Upper lobe of left lung (tissue), 6 donors: Measurements from ENCODE around the gene NAV2. TPM values are rescaled to one million over a fixed set of nuclear protein-coding genes. Genes with fewer than 3 reads are reported as not detected.

Experiments
- ATAC-seq, 2 donors: fragments of 200-7000 bp; cut with Tn5 transposase; one replicate each; pipeline ENCODE4 v1.9.1; 2022; ENCODE audit warnings: mild to moderate bottlenecking in 2 of 2, moderate library complexity in 2 of 2; ENCODE audit not compliant: low FRiP score in 2 of 2
- DNase-seq, 2 donors: peaks; one replicate each; pipeline ENCODE4 v3.0.0-alpha.2; 2019 to 2020
- H3K27ac ChIP-seq, 4 donors: fragments of 200-600 bp; sonication (generic); one replicate each; pipeline ENCODE4 v1.5.1; 2016 to 2019
- H3K27me3 ChIP-seq, 4 donors: fragments of 200-600 bp; sonication (generic); one replicate each; pipeline ENCODE4 v1.5.1; 2017 to 2019
- H3K36me3 ChIP-seq, 4 donors: fragments of 200-600 bp; sonication (generic); one replicate each; pipeline ENCODE4 v1.5.1; 2016 to 2019
- H3K4me1 ChIP-seq, 4 donors: fragments of 200-600 bp; sonication (generic); one replicate each; pipeline ENCODE4 v1.5.1; 2018 to 2019
- H3K4me3 ChIP-seq, 4 donors: fragments of 200-600 bp; sonication (generic); one replicate each; pipeline ENCODE4 v1.5.1; 2017 to 2019; ENCODE audit warnings: mild to moderate bottlenecking in 2 of 4, moderate library complexity in 1 of 4
- H3K9me3 ChIP-seq, 4 donors: fragments of 200-600 bp; sonication (generic); one replicate each; pipeline ENCODE4 v1.5.1; 2018 to 2019
- CTCF ChIP-seq, 6 experiments: fragments of 450-650 bp in 4 of 6; fragments of 200-600 bp in 2 of 6; sonication (generic) in 2 of 6; IDR thresholded peaks; one replicate each; pipeline ENCODE4 v1.5.1; 2016 to 2019; ENCODE audit warnings: antibody characterized with exemption in 6 of 6
- EP300 ChIP-seq, 4 donors: sonication (generic); formaldehyde crosslinking; IDR thresholded peaks; one replicate each; pipeline ENCODE4 v1.5.1; 2017; ENCODE audit warnings: antibody characterized with exemption in 4 of 4, control low read depth in 2 of 4
- POLR2A ChIP-seq, 4 donors: fragments of 450-650 bp; IDR thresholded peaks; one replicate each; pipeline ENCODE4 v1.5.1; 2016 to 2017; ENCODE audit warnings: antibody characterized with exemption in 4 of 4, mild to moderate bottlenecking in 2 of 4
- POLR2AphosphoS5 ChIP-seq, 2 donors: sonication (generic); formaldehyde crosslinking; IDR thresholded peaks; one replicate each; pipeline ENCODE4 v1.5.1; 2017; ENCODE audit warnings: antibody characterized with exemption in 2 of 2
- WGBS, 2 donors: methylation state at CpG; one replicate each; pipeline ENCODE4 v1.1.5; 2017 to 2018; 5-methylcytosine and 5-hydroxymethylcytosine counted together
- total RNA-seq, 6 donors: library from RNA; depleted of rRNA in 4 of 6; stranded (reverse); fragments of >200 nt in 4 of 6; gene quantifications; one replicate each; pipeline versions ENCODE4 v1.1.0 to v1.2.1, GENCODE V29; 2016 to 2021
- donor health status: DM: no; HTN: no; CAD: no; lungs with moderate emphysema.
- donor health status: DM: no; HTN: yes; CAD: no; lungs with severe emphysema.

NAV2 gene
- total RNA-seq, 6 donors from 2014 or later, result 40.5 to 61.4 (median 52.3) TPM

- H3K27me3 ChIP-seq, result no peaks in the 10 kb centered on the region
- 80 to 88% methylated on average over 4 of the region's 4 CpGs for WGBS, 2 donors
- no peaks in the 10 kb centered on the region for H3K36me3 ChIP-seq
- no peak overlapping the region for H3K4me3 ChIP-seq
- DNase-seq, result no peak
- TF ChIP-seq POLR2A (IDR thresholded peaks at IDR 0.05), result no peak
- TF ChIP-seq CTCF (IDR thresholded peaks at IDR 0.05), result no peak
- no peak for TF ChIP-seq EP300 (IDR thresholded peaks at IDR 0.05)
- TF ChIP-seq POLR2AphosphoS5 (IDR thresholded peaks at IDR 0.05), result no peak
- no peak for ATAC-seq
- H3K9me3 ChIP-seq, result no peaks in the 10 kb centered on the region
- no peak overlapping the region for H3K27ac ChIP-seq
- peaks cover 5 to 10% (median 8%) of the 10 kb centered on the region in 4 donors for H3K4me1 ChIP-seq
Measured at GRCh38 chr11:19907839-19908238, 195.2 kb downstream of the NAV2 start.

GRCh38 chr11:19910931-19911330, 198.3 kb downstream of the NAV2 start:
- no peak for TF ChIP-seq POLR2AphosphoS5 (IDR thresholded peaks at IDR 0.05)
- no peak for TF ChIP-seq CTCF (IDR thresholded peaks at IDR 0.05)
- no peak for TF ChIP-seq EP300 (IDR thresholded peaks at IDR 0.05)
- TF ChIP-seq POLR2A (IDR thresholded peaks at IDR 0.05), result no peak
- ATAC-seq (no peak), DNase-seq (no peak)
- Histone ChIP-seq H3K9me3 (no peaks in the 10 kb centered on the region), H3K4me1 (peaks cover 5 to 12% (median 11%) of the 10 kb centered on the region in 4 donors), H3K4me3 (no peak overlapping the region), H3K36me3 (no peaks in the 10 kb centered on the region), H3K27me3 (no peaks in the 10 kb centered on the region), H3K27ac (no peak overlapping the region)
- 69 to 71% methylated on average over 1 of the region's 1 CpG for WGBS, 2 donors

GRCh38 chr11:19912115-19912957, 199.7 kb downstream of the NAV2 start:
- peaks cover 5 to 12% (median 11%) of the 10 kb centered on the region in 4 donors for H3K4me1 ChIP-seq

GRCh38 chr11:19912958-19913892, 200.6 kb downstream of the NAV2 start:
- no peak for DNase-seq
- H3K9me3 ChIP-seq, result no peaks in the 10 kb centered on the region
- no peak overlapping the region for H3K4me3 ChIP-seq
- TF ChIP-seq EP300 (IDR thresholded peaks at IDR 0.05) (no peak), POLR2A (IDR thresholded peaks at IDR 0.05) (no peak), CTCF (IDR thresholded peaks at IDR 0.05) (no peak), POLR2AphosphoS5 (IDR thresholded peaks at IDR 0.05) (no peak)
- H3K27ac ChIP-seq, result no peak overlapping the region
- 66 to 82% methylated on average over 10 of the region's 10 CpGs for WGBS, 2 donors
- H3K27me3 ChIP-seq, result no peaks in the 10 kb centered on the region
- H3K4me1 ChIP-seq, result peaks cover 5 to 12% (median 11%) of the 10 kb centered on the region in 4 donors
- peaks cover 0 to 2% (median 0%) of the 10 kb centered on the region in 4 donors for H3K36me3 ChIP-seq
- no peak for ATAC-seq

More at GRCh38 chr11:19912115-19912957, 199.7 kb downstream of the NAV2 start:
- ATAC-seq (no peak), DNase-seq (no peak)
- Histone ChIP-seq H3K27me3 (no peaks in the 10 kb centered on the region), H3K27ac (no peak overlapping the region), H3K36me3 (peaks cover 0 to 2% (median 0%) of the 10 kb centered on the region in 4 donors), H3K4me3 (no peak overlapping the region), H3K9me3 (no peaks in the 10 kb centered on the region)
- 57 to 59% methylated on average over 5 of the region's 5 CpGs for WGBS, 2 donors
- no peak for TF ChIP-seq POLR2AphosphoS5 (IDR thresholded peaks at IDR 0.05)
- no peak for TF ChIP-seq EP300 (IDR thresholded peaks at IDR 0.05)
- TF ChIP-seq CTCF (IDR thresholded peaks at IDR 0.05), result no peak
- TF ChIP-seq POLR2A (IDR thresholded peaks at IDR 0.05), result no peak
